Progenitor cell of endocrine pancreas (in vitro differentiated cells): ENCODE measurements around the gene MRPL18. TPM values are rescaled to one million over a fixed set of nuclear protein-coding genes. Genes with fewer than 3 reads are reported as not detected.

Experiments
- DNase-seq: peaks from one replicate; pipeline ENCODE4 v3.0.0; 2021; ENCODE audit warnings: low spot score; ENCODE audit not compliant: unreplicated experiment
- H3K27ac Mint-ChIP-seq: 2 replicates; pipeline ENCODE4 v1.8.0; 2021; ENCODE audit warnings: mild to moderate bottlenecking, moderate library complexity, mixed read lengths
- H3K27me3 Mint-ChIP-seq: 2 replicates; pipeline ENCODE4 v1.8.0; 2021; ENCODE audit warnings: mixed read lengths
- H3K36me3 Mint-ChIP-seq: 2 replicates; pipeline ENCODE4 v1.8.0; 2022; ENCODE audit warnings: mixed read lengths; ENCODE audit not compliant: insufficient read depth
- H3K4me1 Mint-ChIP-seq: 2 replicates; pipeline ENCODE4 v1.8.0; 2021; ENCODE audit warnings: low read depth, mixed read lengths
- H3K4me3 Mint-ChIP-seq: 2 replicates; pipeline ENCODE4 v1.8.0; 2021; ENCODE audit warnings: low read depth, mild to moderate bottlenecking, moderate library complexity, mixed read lengths
- H3K9me3 Mint-ChIP-seq: 2 replicates; pipeline ENCODE4 v1.8.0; 2021; ENCODE audit warnings: low read depth, mixed read lengths
- total RNA-seq: library from RNA; stranded (reverse); gene quantifications from 2 replicates; pipeline ENCODE4 v1.2.1, GENCODE V29; 2021
- TF ChIP-seq, protein P1 (sequence below): fragments of 200-600 bp; sonication (generic); IDR thresholded peaks from one replicate; pipeline ENCODE4 v1.5.0; 2021; ENCODE audit warnings: antibody characterized with exemption, mild to moderate bottlenecking; ENCODE audit not compliant: unreplicated experiment

MRPL18 gene
- total RNA-seq, 1 donor from 2014 or later, result 45.0 TPM

DNA sequence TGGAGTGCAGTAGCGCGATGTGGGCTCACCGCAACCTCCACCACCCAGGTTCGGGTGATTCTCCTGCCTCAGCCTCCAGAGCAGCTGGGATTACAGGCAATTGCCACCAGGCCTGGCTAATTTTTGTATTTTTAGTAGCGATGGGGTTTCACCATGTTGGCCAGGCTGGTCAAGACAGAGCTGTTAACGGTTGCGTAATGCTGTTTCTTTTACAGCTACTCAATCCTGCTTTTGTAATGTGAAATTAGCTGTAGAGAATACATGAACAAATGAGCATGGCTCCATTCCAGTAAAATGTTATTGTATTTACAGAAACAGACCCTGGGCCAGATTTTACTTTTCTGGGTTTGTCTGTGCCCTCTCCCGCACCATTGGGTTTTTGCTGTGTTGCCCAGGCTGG lies 11.7 kb downstream of the MRPL18 start:
- H3K27me3 Mint-ChIP-seq, result peaks cover 9% of the 10 kb centered on the region
- TF ChIP-seq, protein P1, sequence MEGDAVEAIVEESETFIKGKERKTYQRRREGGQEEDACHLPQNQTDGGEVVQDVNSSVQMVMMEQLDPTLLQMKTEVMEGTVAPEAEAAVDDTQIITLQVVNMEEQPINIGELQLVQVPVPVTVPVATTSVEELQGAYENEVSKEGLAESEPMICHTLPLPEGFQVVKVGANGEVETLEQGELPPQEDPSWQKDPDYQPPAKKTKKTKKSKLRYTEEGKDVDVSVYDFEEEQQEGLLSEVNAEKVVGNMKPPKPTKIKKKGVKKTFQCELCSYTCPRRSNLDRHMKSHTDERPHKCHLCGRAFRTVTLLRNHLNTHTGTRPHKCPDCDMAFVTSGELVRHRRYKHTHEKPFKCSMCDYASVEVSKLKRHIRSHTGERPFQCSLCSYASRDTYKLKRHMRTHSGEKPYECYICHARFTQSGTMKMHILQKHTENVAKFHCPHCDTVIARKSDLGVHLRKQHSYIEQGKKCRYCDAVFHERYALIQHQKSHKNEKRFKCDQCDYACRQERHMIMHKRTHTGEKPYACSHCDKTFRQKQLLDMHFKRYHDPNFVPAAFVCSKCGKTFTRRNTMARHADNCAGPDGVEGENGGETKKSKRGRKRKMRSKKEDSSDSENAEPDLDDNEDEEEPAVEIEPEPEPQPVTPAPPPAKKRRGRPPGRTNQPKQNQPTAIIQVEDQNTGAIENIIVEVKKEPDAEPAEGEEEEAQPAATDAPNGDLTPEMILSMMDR, result no peak
- no peak overlapping the region for H3K4me3 Mint-ChIP-seq
- DNase-seq, result no peak
- H3K27ac Mint-ChIP-seq, result no peak overlapping the region
- no peaks in the 10 kb centered on the region for H3K4me1 Mint-ChIP-seq
- H3K9me3 Mint-ChIP-seq, result no peaks in the 10 kb centered on the region
- H3K36me3 Mint-ChIP-seq, result peaks cover 9% of the 10 kb centered on the region

DNA sequence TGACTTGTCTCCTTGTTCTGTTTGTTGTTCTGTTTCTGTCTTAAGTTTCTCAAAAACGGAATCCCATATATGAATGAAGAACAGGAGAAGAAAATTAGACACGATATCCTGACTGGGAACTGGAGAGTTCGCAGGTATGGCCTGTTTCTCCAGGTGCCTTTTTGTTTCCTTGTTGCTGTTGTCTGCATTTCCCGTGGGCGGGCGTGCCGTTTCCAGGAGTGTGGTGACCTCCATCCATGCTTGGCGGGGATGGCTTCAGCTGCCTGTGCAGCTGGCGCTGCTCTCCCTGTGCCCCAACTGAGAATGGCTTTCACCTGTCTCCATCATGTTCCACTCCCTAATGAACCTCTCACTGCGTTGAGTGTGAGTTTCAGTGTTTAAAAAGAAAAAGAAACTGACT lies 14.2 kb downstream of the MRPL18 start:
- Mint-ChIP-seq H3K4me1 (peaks cover 11% of the 10 kb centered on the region), H3K9me3 (no peaks in the 10 kb centered on the region), H3K36me3 (peaks cover 1% of the 10 kb centered on the region), H3K27me3 (peaks cover 9% of the 10 kb centered on the region), H3K27ac (no peak overlapping the region), H3K4me3 (no peak overlapping the region)
- TF ChIP-seq, protein P1, result no peak
- DNase-seq, result no peak

DNA sequence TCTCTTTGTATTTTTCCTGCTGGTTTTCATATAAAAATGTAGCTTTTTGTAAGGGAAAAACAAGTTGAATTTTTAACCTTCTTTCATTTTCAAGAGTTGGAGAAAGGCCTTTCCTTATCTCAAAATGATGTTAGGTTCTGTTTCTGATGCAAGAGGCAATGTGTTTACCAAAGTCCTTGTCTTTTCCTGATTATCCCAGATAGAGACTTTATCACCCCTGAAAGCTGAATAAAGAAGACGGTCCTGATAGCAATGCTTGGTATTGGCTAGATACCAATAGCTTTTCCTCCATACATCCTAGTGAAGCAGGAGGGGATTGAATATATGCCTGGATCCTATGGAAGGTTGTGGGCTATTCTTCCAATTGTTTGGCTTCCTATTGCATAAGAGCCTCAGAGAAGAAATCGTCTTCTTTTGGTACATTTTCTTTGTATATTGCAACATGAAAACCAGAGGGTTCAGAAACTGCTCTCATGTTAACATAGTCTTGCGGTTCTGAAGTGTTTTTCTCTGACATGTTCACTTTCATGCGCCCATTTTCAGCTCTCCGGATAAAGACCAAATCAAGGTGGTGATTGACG lies 15.3 kb downstream of the MRPL18 start:
- Mint-ChIP-seq H3K27ac (no peak overlapping the region), H3K9me3 (no peaks in the 10 kb centered on the region), H3K4me1 (peaks cover 11% of the 10 kb centered on the region), H3K4me3 (no peak overlapping the region), H3K36me3 (no peaks in the 10 kb centered on the region), H3K27me3 (peaks cover 9% of the 10 kb centered on the region)
- no peak for DNase-seq
- TF ChIP-seq, protein P1, result no peak

DNA sequence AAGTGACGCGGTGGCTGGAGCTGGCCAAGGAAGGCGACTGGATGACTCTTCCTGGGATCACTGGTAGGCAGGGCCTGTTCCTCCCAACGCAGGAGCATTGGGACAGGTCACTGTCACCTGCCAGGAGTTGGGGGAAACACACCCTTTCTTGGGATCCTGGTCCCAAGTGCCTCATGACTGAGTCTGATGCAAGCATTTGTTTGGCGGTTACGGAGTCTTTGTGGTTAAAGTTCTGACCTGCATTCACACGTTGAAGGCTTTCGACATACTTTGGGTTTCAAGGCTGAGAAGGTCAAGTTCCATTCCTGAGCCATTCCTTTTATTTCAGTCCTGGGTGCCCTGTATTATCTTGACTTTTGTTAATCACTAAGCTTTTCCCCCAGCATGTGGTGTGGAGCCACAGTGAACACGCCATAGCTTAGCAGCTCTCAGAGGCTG lies 15.8 kb downstream of the MRPL18 start:
- peaks cover 11% of the 10 kb centered on the region for H3K4me1 Mint-ChIP-seq
- no peaks in the 10 kb centered on the region for H3K9me3 Mint-ChIP-seq
- TF ChIP-seq, protein P1, result no peak
- H3K4me3 Mint-ChIP-seq, result no peak overlapping the region
- no peaks in the 10 kb centered on the region for H3K36me3 Mint-ChIP-seq
- no peak overlapping the region for H3K27ac Mint-ChIP-seq
- peaks cover 9% of the 10 kb centered on the region for H3K27me3 Mint-ChIP-seq
- no peak for DNase-seq

DNA sequence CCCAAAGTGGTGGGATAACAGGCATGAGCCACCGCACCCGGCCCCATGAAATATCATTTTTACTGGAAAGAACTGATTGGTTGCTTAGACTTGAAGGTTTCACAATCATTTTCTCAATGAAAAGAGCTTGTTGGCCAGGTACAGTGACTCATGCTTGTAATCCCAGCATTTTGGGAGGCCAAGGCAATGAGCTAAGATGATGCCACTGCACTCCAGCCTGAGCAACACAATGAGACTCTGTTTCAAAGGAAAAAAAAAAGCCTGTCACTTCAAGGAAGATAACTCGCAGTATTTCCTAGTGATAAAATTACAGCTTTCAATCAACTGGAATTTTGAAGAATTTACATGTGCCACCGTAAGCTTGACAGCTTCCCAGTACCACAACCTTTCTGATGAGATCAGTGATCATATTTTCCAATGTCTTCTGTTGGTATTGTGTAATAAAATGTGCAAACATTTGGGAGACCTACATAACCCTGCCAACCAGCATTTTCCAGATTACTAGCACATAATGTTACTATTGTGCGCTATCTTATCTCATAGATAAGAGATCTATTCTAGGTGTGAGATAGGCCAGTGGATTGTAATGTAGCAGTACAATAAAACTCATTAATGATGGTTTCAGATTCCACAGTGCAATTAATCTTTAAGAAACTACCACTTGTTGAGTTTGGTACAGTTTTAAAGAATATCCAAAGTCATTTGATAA lies 17.0 kb downstream of the MRPL18 start:
- Mint-ChIP-seq H3K4me1 (peaks cover 11% of the 10 kb centered on the region), H3K27ac (no peak overlapping the region), H3K27me3 (peaks cover 11% of the 10 kb centered on the region), H3K36me3 (no peaks in the 10 kb centered on the region), H3K4me3 (no peak overlapping the region), H3K9me3 (no peaks in the 10 kb centered on the region)
- TF ChIP-seq, protein P1, result no peak
- DNase-seq, result no peak
